Activated effector memory CD4-positive, alpha-beta T cell treated with Interleukin-2 at 50 U/mL for 16 hours (primary cell): ENCODE results near the gene LAIR2.

Source experiments
- DNase-seq: peaks from one replicate; pipeline ENCODE4 v3.0.0-alpha.2; 2020

LAIR2 gene

DNA sequence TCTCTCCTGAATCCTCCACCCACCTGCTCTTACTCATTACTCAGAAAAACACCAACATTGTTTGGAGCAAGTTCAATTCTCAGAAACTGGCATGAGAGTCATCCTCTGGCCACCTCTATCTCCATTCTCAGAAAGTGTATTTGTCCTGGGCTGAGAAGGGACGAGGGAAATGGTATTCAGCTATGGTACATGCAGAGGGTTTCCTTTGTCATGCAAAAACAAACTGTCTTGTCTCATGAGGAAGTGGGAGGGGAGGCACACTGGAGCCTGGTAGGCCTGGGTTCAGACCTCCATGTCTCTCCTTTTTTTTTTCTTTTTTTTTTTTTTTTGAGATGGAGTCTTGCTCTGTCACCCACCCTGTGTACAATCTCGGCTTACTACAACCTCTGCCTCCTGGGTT is 39.1 kb downstream of the LAIR2 start:
- no peak for DNase-seq

GRCh38 chr19:54548806-54549205 is 46.2 kb downstream of the LAIR2 start:
- no peak for DNase-seq

DNA sequence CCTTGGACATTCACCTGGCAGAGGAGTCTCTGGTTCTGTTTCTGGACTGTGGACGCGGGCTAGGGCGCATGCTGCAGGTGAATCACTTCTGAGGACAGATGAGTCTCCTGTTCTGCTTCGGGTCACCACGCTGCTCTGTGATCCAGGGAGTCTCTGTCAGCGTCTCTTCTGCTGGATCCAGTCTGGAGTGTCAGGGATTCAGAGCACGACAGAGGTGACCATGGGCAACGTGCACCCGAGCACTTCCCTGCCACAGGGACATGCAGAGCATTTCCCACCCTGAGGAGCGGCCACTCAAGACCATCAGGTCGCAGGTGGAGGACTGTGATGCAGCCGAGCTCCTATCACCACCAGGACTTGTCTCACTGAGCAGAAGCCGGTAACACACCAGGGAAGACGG is 46.6 kb downstream of the LAIR2 start:
- no peak for DNase-seq

GRCh38 chr19:54551293-54551692 is 48.7 kb downstream of the LAIR2 start:
- DNase-seq = no peak

DNA sequence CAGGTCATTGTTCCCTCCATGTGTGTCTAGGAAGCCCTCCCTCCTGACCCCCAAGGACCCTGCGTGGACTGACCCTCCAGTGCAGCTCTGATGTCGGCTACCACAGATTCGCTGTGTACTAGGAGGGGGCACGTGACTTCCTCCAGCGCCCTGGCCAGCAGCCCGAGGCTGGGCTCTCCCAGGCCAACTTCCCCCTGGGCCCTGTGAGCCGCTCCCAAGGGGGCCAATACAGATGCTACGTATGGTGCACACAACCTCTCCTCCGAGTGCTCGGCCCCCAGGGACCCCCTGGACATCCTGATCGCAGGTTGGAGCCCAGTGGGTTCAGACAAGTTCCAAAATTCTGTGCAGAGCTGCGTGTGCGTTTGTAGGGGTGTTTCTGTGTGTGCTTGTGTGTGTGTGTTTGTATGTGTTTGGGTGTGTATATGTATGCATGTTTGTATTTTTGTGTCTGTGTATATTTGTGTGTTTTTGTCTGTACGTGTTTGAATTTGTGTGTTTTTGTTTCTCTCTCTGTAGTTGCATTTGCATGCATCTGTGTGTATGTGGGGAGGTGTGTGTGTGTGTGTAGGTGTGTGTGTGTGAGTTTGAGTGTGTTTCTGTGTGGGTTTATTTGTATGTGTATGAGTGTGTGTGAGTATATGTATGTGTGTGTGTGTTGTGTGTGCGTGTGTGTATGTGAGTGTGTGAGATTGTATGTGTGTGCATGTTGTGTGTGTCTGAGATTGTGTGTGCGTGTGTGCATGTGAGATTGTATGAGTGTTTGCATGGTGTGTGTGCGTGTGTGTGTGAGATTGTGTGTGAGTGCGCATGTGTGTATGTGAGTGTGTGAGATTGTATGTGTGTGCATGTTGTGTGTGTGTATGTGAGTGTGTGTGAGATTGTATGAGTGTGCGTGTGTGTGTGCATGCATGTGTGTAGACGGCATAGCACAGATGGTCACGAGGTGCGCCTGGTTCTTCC is 49.6 kb downstream of the LAIR2 start:
- DNase-seq = no peak

GRCh38 chr19:54552913-54553310 is 50.3 kb downstream of the LAIR2 start:
- no peak for DNase-seq

- DNase-seq = no peak
Measured at GRCh38 chr19:54554006-54554405, 51.4 kb downstream of the LAIR2 start.

DNA sequence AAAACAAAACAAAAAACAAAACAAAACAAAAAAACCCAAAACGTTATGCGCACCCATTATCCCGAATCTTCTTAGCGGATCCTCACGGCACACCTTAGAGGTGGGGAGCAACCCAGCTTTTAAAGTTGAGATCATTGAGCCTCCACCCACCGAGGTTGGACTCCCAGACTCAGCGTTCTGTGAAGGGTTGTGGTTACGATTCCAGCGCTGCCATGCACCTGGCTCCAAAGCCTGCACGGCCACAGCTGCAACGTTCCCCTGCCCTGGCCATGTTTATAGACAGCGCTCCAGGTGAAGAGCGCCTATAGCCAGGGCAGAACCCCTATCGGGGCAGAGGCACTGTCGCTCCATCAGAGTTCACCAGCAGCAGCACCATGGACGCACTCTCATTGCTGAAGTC is 52.3 kb downstream of the LAIR2 start:
- DNase-seq = no peak

DNA sequence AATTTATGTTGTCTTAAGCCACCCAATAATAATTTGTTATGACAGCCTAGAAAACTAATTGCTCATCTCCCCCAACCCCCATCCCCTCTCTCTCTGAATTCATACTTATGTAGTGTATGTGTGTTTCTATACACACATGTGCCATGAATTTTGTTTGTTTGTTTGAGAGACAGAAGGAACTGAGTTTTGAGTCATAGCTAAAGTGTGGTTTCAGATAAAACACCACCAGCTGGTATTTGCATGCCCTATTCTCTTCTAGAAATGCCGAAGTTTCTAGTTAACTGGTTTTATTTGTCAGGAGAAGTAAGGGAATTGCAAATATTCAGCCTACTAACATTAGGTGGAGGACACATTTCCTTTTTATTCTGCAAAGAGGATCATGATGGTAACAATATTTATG is 53.6 kb downstream of the LAIR2 start:
- no peak for DNase-seq

DNA sequence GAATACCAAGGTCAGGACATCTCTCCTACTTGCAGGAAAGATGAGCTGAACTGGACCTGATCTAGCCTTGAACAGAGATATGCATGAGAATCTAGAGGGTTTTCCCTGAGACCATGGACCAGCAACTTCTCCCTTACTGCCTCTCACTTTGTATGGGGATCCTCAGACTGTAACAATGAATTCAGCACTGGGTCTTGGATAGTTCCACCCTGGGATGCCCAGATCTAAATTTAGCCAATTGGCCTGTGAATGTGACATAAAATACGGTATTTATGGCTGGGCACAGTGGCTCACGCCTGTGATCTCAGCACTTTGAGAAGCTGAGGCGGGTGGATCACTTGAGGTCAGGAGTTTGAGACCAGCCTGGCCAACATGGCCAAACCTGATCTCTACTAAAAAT is 55.7 kb downstream of the LAIR2 start:
- no peak for DNase-seq
